Fibroblast of mammary gland (primary cell): ENCODE data around the gene EDN2.

Experiments
- DNase-seq: peaks from one replicate; pipeline ENCODE4 v3.0.0-alpha.2; 2010; ENCODE audit warnings: low read depth
- H3K4me3 ChIP-seq: 2 replicates; pipeline ENCODE4 v1.5.1; 2011; ENCODE audit warnings: low read depth, mild to moderate bottlenecking, low read length, moderate library complexity; ENCODE audit not compliant: control insufficient read depth
- TF ChIP-seq, protein P1 (sequence below): conservative IDR thresholded peaks from 2 replicates; pipeline ENCODE4 v1.5.1; 2011; ENCODE audit warnings: low read depth, low read length, inconsistent platforms; ENCODE audit not compliant: control insufficient read depth, insufficient read depth

Gene EDN2

DNA sequence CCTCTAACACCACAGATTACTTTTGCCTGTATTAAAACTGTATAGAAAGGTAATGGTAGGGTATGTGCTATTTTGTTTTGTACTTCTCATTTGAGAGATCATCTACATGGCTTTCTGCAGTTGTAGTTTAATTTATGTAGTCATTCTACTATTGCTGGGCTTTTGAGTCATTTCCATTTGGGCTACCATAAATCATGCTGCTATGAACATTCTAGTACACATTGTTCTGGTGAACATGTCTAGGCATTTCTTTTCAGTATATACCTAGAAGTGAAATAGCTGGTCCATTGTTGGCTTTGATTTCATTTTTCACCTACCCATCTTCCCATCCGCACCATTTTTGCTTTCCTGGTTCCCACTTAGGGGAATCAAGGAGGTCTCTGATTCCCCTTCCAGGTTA lies 18.7 kb downstream of the EDN2 start:
- TF ChIP-seq, protein P1, sequence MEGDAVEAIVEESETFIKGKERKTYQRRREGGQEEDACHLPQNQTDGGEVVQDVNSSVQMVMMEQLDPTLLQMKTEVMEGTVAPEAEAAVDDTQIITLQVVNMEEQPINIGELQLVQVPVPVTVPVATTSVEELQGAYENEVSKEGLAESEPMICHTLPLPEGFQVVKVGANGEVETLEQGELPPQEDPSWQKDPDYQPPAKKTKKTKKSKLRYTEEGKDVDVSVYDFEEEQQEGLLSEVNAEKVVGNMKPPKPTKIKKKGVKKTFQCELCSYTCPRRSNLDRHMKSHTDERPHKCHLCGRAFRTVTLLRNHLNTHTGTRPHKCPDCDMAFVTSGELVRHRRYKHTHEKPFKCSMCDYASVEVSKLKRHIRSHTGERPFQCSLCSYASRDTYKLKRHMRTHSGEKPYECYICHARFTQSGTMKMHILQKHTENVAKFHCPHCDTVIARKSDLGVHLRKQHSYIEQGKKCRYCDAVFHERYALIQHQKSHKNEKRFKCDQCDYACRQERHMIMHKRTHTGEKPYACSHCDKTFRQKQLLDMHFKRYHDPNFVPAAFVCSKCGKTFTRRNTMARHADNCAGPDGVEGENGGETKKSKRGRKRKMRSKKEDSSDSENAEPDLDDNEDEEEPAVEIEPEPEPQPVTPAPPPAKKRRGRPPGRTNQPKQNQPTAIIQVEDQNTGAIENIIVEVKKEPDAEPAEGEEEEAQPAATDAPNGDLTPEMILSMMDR: no peak
- DNase-seq: peak; percentile 59
- no peak overlapping the region for H3K4me3 ChIP-seq

GRCh38 chr1:41464885-41465284 lies 19.6 kb downstream of the EDN2 start:
- TF ChIP-seq, protein P1: no peak
- peak; percentile 22 for DNase-seq
- H3K4me3 ChIP-seq: no peak overlapping the region

DNA sequence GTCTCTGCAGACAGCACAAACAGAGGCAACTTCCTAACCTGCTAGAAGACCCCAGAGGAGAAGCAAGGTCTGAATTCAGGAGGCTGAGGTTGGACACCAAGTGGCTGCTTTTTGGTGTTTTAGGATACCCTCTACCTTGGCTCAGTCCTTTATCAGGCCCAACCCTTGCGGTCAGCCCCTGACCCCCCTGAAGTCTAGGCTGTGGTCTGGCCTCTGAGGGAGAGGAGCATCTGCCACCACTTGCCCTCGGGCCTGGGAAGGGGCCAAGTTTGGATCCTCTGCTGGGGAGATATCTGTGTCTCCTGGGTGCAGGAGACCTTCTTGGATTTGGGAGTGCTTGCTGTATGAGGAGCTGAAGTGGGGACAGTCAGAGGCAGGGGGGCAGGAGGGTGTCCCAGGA lies 21.0 kb downstream of the EDN2 start:
- TF ChIP-seq, protein P1: no peak
- DNase-seq: no peak
- H3K4me3 ChIP-seq: no peak overlapping the region

GRCh38 chr1:41462680-41463004 lies 21.8 kb downstream of the EDN2 start:
- no peak overlapping the region for H3K4me3 ChIP-seq
- TF ChIP-seq, protein P1: no peak
- no peak for DNase-seq

DNA sequence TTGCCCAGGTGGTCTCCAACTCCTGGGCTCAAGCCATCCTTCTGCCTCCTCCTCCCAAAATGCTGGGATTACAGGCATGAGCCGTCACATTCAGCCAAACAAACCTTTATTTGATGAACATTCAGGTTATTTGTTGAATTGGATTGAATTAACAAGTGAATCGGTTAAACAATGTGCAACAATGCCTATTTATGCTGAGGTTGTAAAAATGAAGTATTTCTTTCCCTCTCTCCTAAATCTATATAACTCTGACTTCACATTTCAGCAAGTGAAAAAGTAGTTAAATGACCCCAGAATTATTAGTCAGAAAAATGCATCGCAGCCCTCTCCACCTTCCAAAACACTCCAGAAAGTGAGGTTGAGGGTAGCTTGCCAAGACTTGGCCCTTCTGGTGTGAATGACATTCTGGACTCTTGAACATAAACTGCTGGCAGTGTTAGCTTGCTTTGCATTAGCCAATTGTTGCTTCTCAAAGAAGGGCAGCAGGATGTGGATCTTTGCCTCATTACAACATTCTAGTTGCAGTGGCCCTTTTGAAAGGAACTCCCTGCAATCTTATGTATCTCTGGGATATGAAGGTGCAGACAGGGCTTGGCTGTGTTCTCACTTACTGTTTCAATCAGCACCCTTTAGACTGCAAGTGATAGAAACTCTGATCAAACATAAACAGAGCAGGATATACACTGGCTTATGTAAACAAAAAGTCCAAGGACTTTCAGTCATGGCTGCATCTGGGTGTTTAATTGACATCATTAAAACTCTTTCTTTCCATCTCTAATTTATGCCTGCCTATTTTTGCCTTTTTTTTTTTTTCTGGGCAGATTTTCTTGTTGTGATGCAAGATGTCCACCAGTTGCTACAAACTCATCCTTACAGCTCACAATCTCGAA lies 22.4 kb downstream of the EDN2 start:
- TF ChIP-seq, protein P1: no peak
- DNase-seq: peak; percentile 14
- no peak overlapping the region for H3K4me3 ChIP-seq

DNA sequence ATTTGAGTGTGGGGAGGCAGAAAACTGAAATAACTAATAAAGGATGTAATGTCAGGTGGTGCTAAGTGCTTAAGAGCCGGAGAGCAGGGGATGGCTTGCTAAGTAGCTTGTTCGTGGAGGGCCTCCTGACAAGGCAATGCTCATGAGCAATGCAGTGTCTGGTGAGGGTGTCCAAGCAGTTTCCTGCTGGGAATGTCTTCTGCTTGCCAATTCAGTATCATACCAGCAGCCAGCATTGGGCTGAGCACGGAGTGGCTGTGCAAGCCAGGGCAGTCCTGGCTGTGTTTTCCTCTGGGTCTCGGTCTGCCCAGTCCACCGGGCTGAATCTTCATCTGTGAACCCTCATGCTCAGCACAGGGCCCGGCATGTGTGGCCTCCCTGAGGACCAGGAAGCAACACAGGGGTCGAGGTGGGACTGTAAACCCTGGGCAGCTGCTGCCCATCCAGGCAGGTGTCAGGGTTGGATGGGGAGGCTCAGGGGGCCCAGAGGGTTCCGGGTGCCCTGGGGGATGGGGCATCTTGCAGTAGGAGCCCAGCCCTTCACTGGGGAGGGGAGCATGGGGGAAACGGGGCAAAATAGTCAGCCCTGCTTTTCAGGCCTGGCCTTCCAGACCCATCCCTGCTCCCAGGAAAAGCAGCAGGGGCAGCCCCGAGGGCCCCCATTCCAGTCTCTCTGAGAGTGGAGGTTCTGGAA lies 27.5 kb downstream of the EDN2 start:
- H3K4me3 ChIP-seq: no peak overlapping the region
- TF ChIP-seq, protein P1: no peak
- no peak for DNase-seq
